Caco-2 (cell line): ENCODE results near the gene ATP5IF1. TPM values are rescaled to one million over a fixed set of nuclear protein-coding genes. Genes with fewer than 3 reads are reported as not detected.

Experiments
- BruUV-seq: library from RNA; stranded (reverse); fragments of 400-500 nt; replicated peaks from 2 replicates; lab custom pipeline; 2021; lab: Mats Ljungman, UMichigan
- CTCF ChIA-PET: fragments of 300-600 bp; sonication (Branson Sonifier 250); formaldehyde crosslinking; loops from one replicate; lab custom pipeline; 2022; ENCODE audit warnings: antibody characterized with exemption; lab: Charles Lee
- POLR2A ChIA-PET: fragments of 300-600 bp; sonication (Branson Sonifier 250); formaldehyde crosslinking; loops from one replicate; lab custom pipeline; 2022; ENCODE audit warnings: antibody characterized with exemption; lab: Charles Lee
- DNase-seq, 2 experiments: peaks; one replicate each; pipeline versions ENCODE4 v3.0.0 to v3.0.0-alpha.2; 2020 to 2022
- H3K27me3 ChIP-seq: replicated peaks from 2 replicates; pipeline ENCODE4 v1.6.0; 2011; ENCODE audit warnings: low read length; ENCODE audit not compliant: control insufficient read depth, insufficient read depth
- H3K36me3 ChIP-seq: 2 replicates; pipeline ENCODE4 v1.5.1; 2011; ENCODE audit warnings: low read length; ENCODE audit not compliant: control insufficient read depth, insufficient read depth
- H3K4me1 ChIP-seq: fragments of 250-450 bp; sonication (Bioruptor Pico); 2 replicates; pipeline ENCODE4 v1.5.1; 2020; ENCODE audit warnings: mild to moderate bottlenecking
- H3K4me3 ChIP-seq: 2 replicates; pipeline ENCODE4 v1.5.1; 2011; ENCODE audit warnings: low read depth, mild to moderate bottlenecking, control low read depth, low read length
- H3K9me3 ChIP-seq: fragments of 250-450 bp; sonication (Bioruptor Pico); 2 replicates; pipeline ENCODE4 v1.5.1; 2020; ENCODE audit warnings: mild to moderate bottlenecking, moderate library complexity
- H3K27ac Mint-ChIP-seq: one replicate; pipeline ENCODE4 v1.8.0; 2022; ENCODE audit warnings: mixed read lengths; ENCODE audit not compliant: unreplicated experiment
- H3K27me3 Mint-ChIP-seq: one replicate; pipeline ENCODE4 v1.8.0; 2022; ENCODE audit warnings: mixed read lengths; ENCODE audit not compliant: insufficient read depth, unreplicated experiment
- H3K36me3 Mint-ChIP-seq: one replicate; pipeline ENCODE4 v1.8.0; 2022; ENCODE audit warnings: mild to moderate bottlenecking, mixed read lengths; ENCODE audit not compliant: insufficient read depth, unreplicated experiment
- H3K4me1 Mint-ChIP-seq: one replicate; pipeline ENCODE4 v1.8.0; 2022; ENCODE audit warnings: low read depth, mixed read lengths; ENCODE audit not compliant: unreplicated experiment
- H3K4me3 Mint-ChIP-seq: one replicate; pipeline ENCODE4 v1.8.0; 2022; ENCODE audit warnings: mild to moderate bottlenecking, moderate library complexity, mixed read lengths; ENCODE audit not compliant: unreplicated experiment
- H3K9me3 Mint-ChIP-seq: one replicate; pipeline ENCODE4 v1.8.0; 2022; ENCODE audit warnings: mixed read lengths; ENCODE audit not compliant: unreplicated experiment
- CTCF ChIP-seq, 2 experiments: fragments of 200-600 bp in 1 of 2; IDR thresholded peaks; 1 replicate in 1 of 2; 2 replicates in 1 of 2; pipeline versions ENCODE4 v1.5.1 to v1.8.0; 2011 to 2022; ENCODE audit warnings: antibody characterized with exemption in 1 of 2, control low read depth in 1 of 2, inconsistent platforms in 1 of 2, low read depth in 1 of 2, low read length in 1 of 2, mild to moderate bottlenecking in 1 of 2, moderate library complexity in 1 of 2; ENCODE audit not compliant: insufficient read depth in 1 of 2, severe bottlenecking in 1 of 2, unreplicated experiment in 1 of 2
- intact Hi-C: fragments of 100-400 bp; cut with micrococcal nuclease; formaldehyde crosslinking; loops from one replicate; pipeline ENCODE4 v1.10.0; 2022; ENCODE audit not compliant: unreplicated experiment
- total RNA-seq: library from RNA; stranded (reverse); gene quantifications from 2 replicates; pipeline ENCODE4 v1.2.3, GENCODE V29; 2022

Gene ATP5IF1
- total RNA-seq, 1 experiment from 2014 or later, result 130 TPM

- no TSS peak for BruUV-seq
- H3K4me3 ChIP-seq, result no peak overlapping the region
- no peaks in the 10 kb centered on the region for H3K27me3 ChIP-seq
- Mint-ChIP-seq H3K36me3 (peaks cover 27% of the 10 kb centered on the region), H3K9me3 (no peaks in the 10 kb centered on the region), H3K4me3 (no peak overlapping the region), H3K27ac (no peak overlapping the region), H3K27me3 (no peaks in the 10 kb centered on the region), H3K4me1 (no peaks in the 10 kb centered on the region)
- peak; percentile 39 to 67 for TF ChIP-seq CTCF (IDR thresholded peaks at IDR 0.05; ENCODE audit: insufficient read depth in 1 of 2, low read depth in 1 of 2, low read length in 1 of 2, severe bottlenecking in 1 of 2, unreplicated experiment in 1 of 2)
- POLR2A ChIA-PET, result no interaction called here
- H3K36me3 ChIP-seq, result no peaks in the 10 kb centered on the region
- no peaks in the 10 kb centered on the region for H3K9me3 ChIP-seq
- intact Hi-C loops, result loop anchor here (1.0 kb wide), 1 partner anchor 118 kb away; no protein-coding TSS in a partner anchor
- CTCF ChIA-PET, result interaction anchor here (0.6 to 2.3 kb wide), 7 partner anchors 12 to 469 kb away, joined by 3 to 22 read pairs (median 3); partner anchors contain the start of gene EYA3
- H3K4me1 ChIP-seq, result no peaks in the 10 kb centered on the region
- DNase-seq, result peak; percentile 40 to 49
Observed at GRCh38 chr1:28208818-28209441, 27.0 kb upstream of the ATP5IF1 start.

DNA sequence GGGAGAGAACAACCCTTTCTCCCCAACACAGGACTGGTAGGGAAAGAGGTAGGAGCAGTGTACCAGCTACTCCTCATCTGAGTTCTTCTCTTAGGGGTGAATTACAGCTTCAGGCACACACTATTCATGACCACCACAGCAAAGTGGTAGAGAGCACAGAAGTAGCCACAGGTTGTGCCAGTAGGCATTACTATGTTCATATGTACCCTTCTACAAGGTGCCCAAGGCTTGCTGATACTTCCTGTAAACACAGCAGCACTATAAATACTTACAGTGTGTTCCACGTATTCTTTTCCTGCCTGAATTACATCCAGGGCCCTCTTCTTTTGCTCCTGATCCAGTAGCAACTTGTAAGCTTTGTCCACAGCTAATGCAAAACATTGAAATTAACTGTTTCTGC lies 26.2 kb upstream of the ATP5IF1 start:
- Mint-ChIP-seq H3K4me3 (no peak overlapping the region), H3K36me3 (peaks cover 26% of the 10 kb centered on the region)
- BruUV-seq, result TSS peak; percentile 9

GRCh38 chr1:28213315-28213714 lies 22.6 kb upstream of the ATP5IF1 start:
- Histone ChIP-seq H3K9me3 (no peaks in the 10 kb centered on the region), H3K36me3 (no peaks in the 10 kb centered on the region), H3K27me3 (no peaks in the 10 kb centered on the region), H3K4me3 (no peak overlapping the region), H3K4me1 (no peaks in the 10 kb centered on the region)
- DNase-seq, result no peak
- no peak for TF ChIP-seq CTCF (IDR thresholded peaks at IDR 0.05; ENCODE audit: insufficient read depth in 1 of 2, low read depth in 1 of 2, low read length in 1 of 2, severe bottlenecking in 1 of 2, unreplicated experiment in 1 of 2)
- no TSS peak for BruUV-seq
- POLR2A ChIA-PET, result no interaction called here
- Mint-ChIP-seq H3K4me1 (no peaks in the 10 kb centered on the region), H3K4me3 (no peak overlapping the region), H3K9me3 (no peaks in the 10 kb centered on the region), H3K36me3 (peaks cover 29% of the 10 kb centered on the region), H3K27me3 (no peaks in the 10 kb centered on the region), H3K27ac (no peak overlapping the region)
- CTCF ChIA-PET, result no interaction called here
- intact Hi-C loops, result no loop called here

More for the DNA sequence above, 26.2 kb upstream of the ATP5IF1 start:
- POLR2A ChIA-PET, result no interaction called here
- H3K9me3 Mint-ChIP-seq, result no peaks in the 10 kb centered on the region
- no peak for TF ChIP-seq CTCF (IDR thresholded peaks at IDR 0.05; ENCODE audit: insufficient read depth in 1 of 2, low read depth in 1 of 2, low read length in 1 of 2, severe bottlenecking in 1 of 2, unreplicated experiment in 1 of 2)
- CTCF ChIA-PET, result interaction anchor here (0.6 to 2.3 kb wide), 5 partner anchors 13 to 121 kb away, joined by 3 to 22 read pairs (median 3); partner anchors contain the start of gene EYA3
- Histone ChIP-seq H3K4me1 (no peaks in the 10 kb centered on the region), H3K36me3 (no peaks in the 10 kb centered on the region), H3K27me3 (no peaks in the 10 kb centered on the region), H3K9me3 (no peaks in the 10 kb centered on the region), H3K4me3 (no peak overlapping the region)
- no peak overlapping the region for H3K27ac Mint-ChIP-seq
- H3K4me1 Mint-ChIP-seq, result no peaks in the 10 kb centered on the region
- intact Hi-C loops, result loop anchor here (1.0 kb wide), 1 partner anchor 118 kb away; no protein-coding TSS in a partner anchor
- H3K27me3 Mint-ChIP-seq, result no peaks in the 10 kb centered on the region
- no peak for DNase-seq
